VCaP (cell line): ENCODE data around the gene ASPRV1.

Source experiments
- H3K27ac ChIP-seq: fragments of 450-650 bp; 2 replicates; pipeline ENCODE4 v1.5.1; 2017
- CTCF ChIP-seq: fragments of 450-650 bp; conservative IDR thresholded peaks from 2 replicates; pipeline ENCODE4 v1.5.1; 2017; ENCODE audit warnings: mild to moderate bottlenecking, moderate library complexity

Gene ASPRV1

GRCh38 chr2:69961496-69961895, at the start of gene ASPRV1:
ASPRV1 (minus strand) TSS chr2:69961631; CDS start chr2:69961436, 195 bp downstream.
- no peak within 1 kb of the TSS for H3K27ac ChIP-seq
- no peak for TF ChIP-seq CTCF

GRCh38 chr2:70010576-70011111, 49.2 kb upstream of the ASPRV1 start:
- H3K27ac ChIP-seq, result no peak overlapping the region
- no peak for TF ChIP-seq CTCF

GRCh38 chr2:70009762-70010575, 48.5 kb upstream of the ASPRV1 start:
- no peak for TF ChIP-seq CTCF
- no peak overlapping the region for H3K27ac ChIP-seq

- H3K27ac ChIP-seq, result no peak overlapping the region
- no peak for TF ChIP-seq CTCF
Observed at GRCh38 chr2:70008290-70008689, 46.9 kb upstream of the ASPRV1 start.

- TF ChIP-seq CTCF, result no peak
- no peak overlapping the region for H3K27ac ChIP-seq
Observed at GRCh38 chr2:70007151-70007550, 45.7 kb upstream of the ASPRV1 start.

GRCh38 chr2:70006447-70006784, 45.0 kb upstream of the ASPRV1 start:
- no peak for TF ChIP-seq CTCF
- no peak overlapping the region for H3K27ac ChIP-seq

GRCh38 chr2:70005752-70006446, 44.5 kb upstream of the ASPRV1 start:
- no peak overlapping the region for H3K27ac ChIP-seq
- no peak for TF ChIP-seq CTCF
